ENCODE data around the gene KANK4.

- TF ChIP-seq CTCF (conservative IDR thresholded peaks at IDR 0.05; ENCODE audit: low read length) (no peak), EZH2phosphoT487 (IDR thresholded peaks at IDR 0.05; ENCODE audit: borderline replicate concordance, low read depth, low read length) (no peak)
Measured at GRCh38 chr1:62237361-62237760, 81.9 kb downstream of the KANK4 start.
